Measurements from ENCODE around the gene TBC1D30.
"Not testable (repeated sequence)": the region's sequence is repeated elsewhere in the genome, so short reads cannot be mapped to it uniquely, and the experiment has no call there.

Gene TBC1D30, protein sequence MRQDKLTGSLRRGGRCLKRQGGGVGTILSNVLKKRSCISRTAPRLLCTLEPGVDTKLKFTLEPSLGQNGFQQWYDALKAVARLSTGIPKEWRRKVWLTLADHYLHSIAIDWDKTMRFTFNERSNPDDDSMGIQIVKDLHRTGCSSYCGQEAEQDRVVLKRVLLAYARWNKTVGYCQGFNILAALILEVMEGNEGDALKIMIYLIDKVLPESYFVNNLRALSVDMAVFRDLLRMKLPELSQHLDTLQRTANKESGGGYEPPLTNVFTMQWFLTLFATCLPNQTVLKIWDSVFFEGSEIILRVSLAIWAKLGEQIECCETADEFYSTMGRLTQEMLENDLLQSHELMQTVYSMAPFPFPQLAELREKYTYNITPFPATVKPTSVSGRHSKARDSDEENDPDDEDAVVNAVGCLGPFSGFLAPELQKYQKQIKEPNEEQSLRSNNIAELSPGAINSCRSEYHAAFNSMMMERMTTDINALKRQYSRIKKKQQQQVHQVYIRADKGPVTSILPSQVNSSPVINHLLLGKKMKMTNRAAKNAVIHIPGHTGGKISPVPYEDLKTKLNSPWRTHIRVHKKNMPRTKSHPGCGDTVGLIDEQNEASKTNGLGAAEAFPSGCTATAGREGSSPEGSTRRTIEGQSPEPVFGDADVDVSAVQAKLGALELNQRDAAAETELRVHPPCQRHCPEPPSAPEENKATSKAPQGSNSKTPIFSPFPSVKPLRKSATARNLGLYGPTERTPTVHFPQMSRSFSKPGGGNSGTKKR

GRCh38 chr12:64824500-64825142 is at the start of gene TBC1D30:
TBC1D30 (plus strand) TSS chr12:64824647; CDS start chr12:64824880, 233 bp downstream.
- no peak for DNase-seq (ENCODE audit: low spot score)

- not testable (repeated sequence) for DNase-seq (ENCODE audit: low spot score)
Observed at GRCh38 chr12:64775147-64775736, 49.2 kb upstream of the TBC1D30 start.

DNA sequence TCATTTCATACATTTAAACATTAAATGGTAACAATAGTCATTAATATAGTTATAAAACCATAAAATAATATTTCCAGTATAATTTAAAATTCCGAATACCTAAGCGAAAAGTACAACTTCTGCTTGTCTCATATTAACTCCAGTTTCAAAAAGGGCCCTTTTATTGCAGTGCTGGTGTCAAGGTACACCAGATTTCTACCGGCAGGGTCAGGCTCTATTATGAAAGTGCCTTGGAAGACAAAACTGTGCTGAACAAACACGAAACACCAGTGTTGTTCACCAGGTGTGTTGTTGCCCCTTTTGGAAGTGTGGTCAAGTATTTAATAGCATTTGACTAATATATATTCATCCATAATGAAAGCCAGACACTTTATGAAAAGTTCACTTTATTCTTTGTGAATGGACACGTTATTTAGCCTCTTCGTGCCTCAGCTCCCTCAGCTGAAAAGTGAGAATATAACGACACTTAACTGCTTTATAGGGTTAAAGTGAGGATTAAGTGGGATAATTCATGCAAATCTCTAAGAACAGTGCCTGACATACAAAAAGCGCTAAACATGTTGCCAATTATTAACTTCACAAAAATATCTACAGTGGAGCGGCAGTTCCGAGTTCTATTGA is 45.0 kb upstream of the TBC1D30 start:
- no peak for DNase-seq (ENCODE audit: low spot score)

- no peak for DNase-seq (ENCODE audit: low spot score)
Observed at GRCh38 chr12:64780132-64780530, 44.3 kb upstream of the TBC1D30 start.

- DNase-seq (ENCODE audit: low spot score), result no peak
Observed at GRCh38 chr12:64780531-64781279, 43.7 kb upstream of the TBC1D30 start.

DNA sequence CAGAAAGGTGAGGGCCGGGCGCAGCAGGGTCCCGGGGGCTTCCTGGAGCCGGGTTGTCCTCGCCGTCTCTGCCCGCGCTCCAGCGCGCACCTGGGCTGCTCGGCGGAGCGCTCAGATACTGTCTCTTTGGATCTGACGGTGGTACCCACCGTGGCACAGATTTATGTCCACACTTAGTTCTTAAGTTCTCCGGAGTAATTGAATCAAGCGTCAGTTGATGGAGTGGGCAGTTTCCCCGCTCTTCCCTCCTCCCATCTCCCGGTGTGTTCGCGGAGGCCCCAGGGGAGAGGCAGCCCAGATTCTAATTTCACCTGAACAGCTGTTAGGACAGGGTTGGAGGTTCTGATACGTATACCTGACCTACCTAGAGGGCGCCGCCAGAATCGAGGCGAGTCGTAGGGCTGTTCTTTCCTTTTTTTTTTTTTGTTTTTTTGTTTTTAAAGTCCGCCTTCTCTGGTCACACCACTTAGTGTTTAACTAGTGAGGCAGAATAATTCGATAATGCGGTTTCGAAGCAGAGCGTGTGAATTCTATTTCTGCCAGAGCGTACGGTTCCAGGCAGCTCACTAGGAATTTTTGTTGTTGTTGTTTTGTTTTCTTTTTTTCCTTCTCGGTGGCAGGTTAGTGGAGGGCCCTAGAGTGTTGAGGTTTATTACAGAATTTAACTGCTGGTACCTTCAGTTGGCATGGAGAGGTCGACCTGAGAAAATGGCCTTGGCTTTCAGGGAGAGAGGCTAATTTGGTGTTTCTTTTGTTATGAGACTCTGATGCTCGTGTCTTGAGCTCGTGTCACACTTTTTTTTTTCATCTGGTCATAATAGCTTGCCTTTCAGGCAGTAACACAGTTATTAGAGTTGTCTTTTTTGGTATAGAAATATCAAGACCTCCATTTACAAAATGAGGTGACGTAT is 42.9 kb upstream of the TBC1D30 start:
- DNase-seq (ENCODE audit: low spot score), result no peak

GRCh38 chr12:64782191-64782876 is 42.1 kb upstream of the TBC1D30 start:
- DNase-seq (ENCODE audit: low spot score), result no peak

GRCh38 chr12:64785838-64786237 is 38.6 kb upstream of the TBC1D30 start:
- no peak for DNase-seq (ENCODE audit: low spot score)

GRCh38 chr12:64790166-64790565 is 34.3 kb upstream of the TBC1D30 start:
- DNase-seq (ENCODE audit: low spot score), result no peak

GRCh38 chr12:64791036-64791435 is 33.4 kb upstream of the TBC1D30 start:
- no peak for DNase-seq (ENCODE audit: low spot score)

DNA sequence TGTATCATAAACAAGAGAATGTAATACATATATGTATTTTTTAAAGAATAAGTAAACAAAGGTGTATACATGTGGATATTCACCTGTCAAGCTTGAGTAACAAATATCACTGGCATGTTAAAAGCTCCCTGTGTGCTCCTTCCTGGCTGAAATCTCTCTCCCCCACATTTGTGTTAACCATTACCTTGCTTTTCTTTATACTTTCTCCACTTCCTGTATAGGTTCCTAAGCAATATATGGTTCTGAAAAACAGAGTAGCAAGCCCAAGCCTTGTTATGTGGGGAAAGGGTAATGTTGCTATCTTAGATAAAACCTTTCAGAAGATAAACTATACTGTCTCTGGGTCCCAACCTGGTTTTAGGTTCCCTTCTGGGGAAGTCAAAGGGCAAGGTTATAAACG is 32.3 kb upstream of the TBC1D30 start:
- no peak for DNase-seq (ENCODE audit: low spot score)

GRCh38 chr12:64793610-64794009 is 30.8 kb upstream of the TBC1D30 start:
- no peak for DNase-seq (ENCODE audit: low spot score)

- no peak for DNase-seq (ENCODE audit: low spot score)
Observed at GRCh38 chr12:64794305-64794704, 30.1 kb upstream of the TBC1D30 start.

DNA sequence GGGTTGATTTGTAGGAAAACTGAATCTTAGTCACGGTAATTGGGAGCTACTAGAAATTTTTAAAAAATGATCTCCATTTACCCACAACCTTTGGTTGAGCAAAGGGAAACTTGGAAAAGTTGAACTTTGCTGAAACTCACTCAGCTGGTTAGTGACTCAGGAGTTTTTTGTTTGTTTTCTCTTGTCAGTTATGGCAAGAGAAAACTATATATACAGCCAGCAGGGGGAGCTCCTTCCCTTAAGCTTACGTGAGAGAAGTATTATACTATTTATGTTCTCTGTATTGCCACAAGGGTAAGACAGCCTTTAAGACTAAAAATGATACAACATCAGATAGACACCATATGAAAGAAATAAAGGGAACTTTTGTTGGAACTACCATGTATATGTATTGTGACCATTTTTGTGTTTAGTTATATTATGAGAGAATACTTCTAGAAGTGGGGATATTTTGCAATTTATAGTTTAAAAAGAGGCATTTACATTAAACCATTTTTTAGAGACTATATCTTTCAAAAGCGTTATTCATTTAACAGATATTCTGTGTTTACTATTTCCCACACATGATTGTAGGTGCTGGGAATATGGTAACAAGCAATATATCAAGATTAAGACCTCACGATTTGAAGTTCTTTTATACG is 28.1 kb upstream of the TBC1D30 start:
- DNase-seq (ENCODE audit: low spot score), result peak; percentile 87

- no peak for DNase-seq (ENCODE audit: low spot score)
Observed at GRCh38 chr12:64797156-64797555, 27.3 kb upstream of the TBC1D30 start.

- DNase-seq (ENCODE audit: low spot score), result no peak
Observed at GRCh38 chr12:64798165-64798564, 26.3 kb upstream of the TBC1D30 start.

GRCh38 chr12:64800640-64801039 is 23.8 kb upstream of the TBC1D30 start:
- DNase-seq (ENCODE audit: low spot score), result no peak

GRCh38 chr12:64801381-64801780 is 23.1 kb upstream of the TBC1D30 start:
- peak; percentile 48 for DNase-seq (ENCODE audit: low spot score)

DNA sequence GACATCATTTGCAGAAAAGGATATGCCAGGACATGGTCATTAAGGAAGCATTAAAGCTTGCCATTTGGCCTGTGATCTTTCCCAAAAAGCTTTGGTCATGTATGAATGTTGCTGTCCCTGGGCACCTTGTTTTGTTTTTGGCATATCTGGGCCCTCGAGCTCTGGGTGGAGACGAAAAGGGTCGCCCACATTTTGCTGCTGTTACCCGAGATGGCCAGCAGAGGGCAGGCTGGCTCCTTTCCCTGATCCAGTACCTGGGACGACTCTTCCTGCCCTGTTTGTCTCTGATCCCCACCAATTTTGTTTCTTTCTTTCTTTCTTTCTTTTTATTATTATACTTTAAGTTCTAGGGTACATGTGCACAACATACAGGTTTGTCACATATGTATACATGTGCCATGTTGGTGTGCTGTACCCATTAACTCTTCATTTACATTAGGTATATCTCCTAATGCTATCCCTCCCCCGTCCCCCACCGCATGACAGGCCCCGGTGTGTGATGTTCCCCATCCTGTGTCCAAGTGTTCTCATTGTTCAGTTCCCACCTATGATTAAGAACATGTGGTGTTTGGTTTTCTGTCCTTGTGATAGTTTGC is 22.2 kb upstream of the TBC1D30 start:
- DNase-seq (ENCODE audit: low spot score), result peak; percentile 76

All from COLO829 (cell line).